Mesothelial cell of epicardium (in vitro differentiated cells): ENCODE data around the gene UNC5A. TPM values are rescaled to one million over a fixed set of nuclear protein-coding genes. Genes with fewer than 3 reads are reported as not detected.

ENCODE experiments used
- DNase-seq, 2 experiments: peaks; one replicate each; pipeline ENCODE4 v3.0.0; 2021; ENCODE audit warnings: low spot score in 2 of 2; ENCODE audit not compliant: unreplicated experiment in 2 of 2
- H3K27ac Mint-ChIP-seq: 2 replicates; pipeline ENCODE4 v1.8.0; 2021; ENCODE audit warnings: mixed read lengths
- H3K27me3 Mint-ChIP-seq: 2 replicates; pipeline ENCODE4 v1.8.0; 2021; ENCODE audit warnings: low read depth, mixed read lengths
- H3K36me3 Mint-ChIP-seq: 2 replicates; pipeline ENCODE4 v1.8.0; 2021; ENCODE audit warnings: mixed read lengths
- H3K4me1 Mint-ChIP-seq: 2 replicates; pipeline ENCODE4 v1.8.0; 2021; ENCODE audit warnings: mixed read lengths
- H3K4me3 Mint-ChIP-seq: 2 replicates; pipeline ENCODE4 v1.8.0; 2021; ENCODE audit warnings: mild to moderate bottlenecking, moderate library complexity, mixed read lengths
- H3K9me3 Mint-ChIP-seq: 2 replicates; pipeline ENCODE4 v1.8.0; 2021; ENCODE audit warnings: mixed read lengths
- total RNA-seq: library from RNA; stranded (reverse); gene quantifications from 3 replicates; pipeline ENCODE4 v1.2.1, GENCODE V29; 2021
- TF ChIP-seq, protein P1 (sequence below): fragments of 200-600 bp; sonication (generic); IDR thresholded peaks from one replicate; pipeline ENCODE4 v1.5.0; 2021; ENCODE audit warnings: antibody characterized with exemption; ENCODE audit not compliant: unreplicated experiment

The UNC5A gene
- total RNA-seq, 1 donor from 2014 or later: not detected

DNA sequence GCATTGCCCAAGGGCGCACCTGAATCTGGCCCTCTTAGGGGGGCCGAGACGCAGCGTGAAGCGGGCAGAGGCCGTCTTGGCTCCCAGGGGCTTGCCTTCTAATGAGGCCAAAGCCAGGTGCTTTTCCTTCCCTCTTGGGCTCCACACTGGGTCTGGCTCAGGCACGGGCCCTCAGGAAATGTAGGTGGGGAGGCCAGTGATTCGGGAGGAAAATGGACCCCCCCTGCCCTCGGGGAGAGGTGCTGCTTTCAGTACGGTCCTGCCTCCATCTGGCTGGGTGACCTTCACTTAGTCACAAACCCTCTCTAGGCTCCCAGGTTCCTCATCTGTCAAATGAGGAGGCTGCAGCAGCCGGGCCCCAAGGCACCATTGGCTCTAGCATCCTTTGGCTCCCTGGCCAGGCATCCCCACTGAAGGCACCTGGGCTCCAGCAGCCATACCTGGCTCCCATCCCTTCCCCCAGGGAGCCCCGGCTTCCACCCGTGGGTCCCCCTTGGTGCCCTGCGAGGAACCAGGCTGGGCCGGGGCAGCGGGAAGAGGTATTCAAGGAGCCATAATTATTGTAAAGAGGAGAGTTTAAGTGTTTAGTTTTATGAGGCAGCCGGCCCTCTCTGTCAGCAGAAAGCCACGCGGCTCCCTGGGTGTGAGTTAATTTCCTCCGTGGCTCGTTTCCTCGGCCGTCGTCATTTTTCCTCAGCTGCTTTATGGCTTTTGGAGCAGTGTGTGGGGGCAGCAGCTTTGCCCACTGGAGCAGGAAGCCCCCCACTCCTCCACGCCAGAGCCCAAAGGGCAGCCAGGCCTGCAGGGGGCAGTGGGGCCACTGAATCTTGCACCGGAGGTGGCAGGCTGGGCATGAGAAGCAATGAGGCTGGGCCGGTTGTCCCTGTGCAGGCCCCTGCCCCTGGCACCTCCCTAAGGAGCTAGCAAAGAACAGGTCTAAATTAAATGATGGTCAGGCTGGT lies 24.9 kb upstream of the UNC5A start:
- Mint-ChIP-seq H3K9me3 (no peaks in the 10 kb centered on the region), H3K27me3 (peaks cover 70% of the 10 kb centered on the region), H3K4me3 (no peak overlapping the region), H3K27ac (no peak overlapping the region), H3K4me1 (no peaks in the 10 kb centered on the region), H3K36me3 (no peaks in the 10 kb centered on the region)
- DNase-seq: no peak
- TF ChIP-seq, protein P1, sequence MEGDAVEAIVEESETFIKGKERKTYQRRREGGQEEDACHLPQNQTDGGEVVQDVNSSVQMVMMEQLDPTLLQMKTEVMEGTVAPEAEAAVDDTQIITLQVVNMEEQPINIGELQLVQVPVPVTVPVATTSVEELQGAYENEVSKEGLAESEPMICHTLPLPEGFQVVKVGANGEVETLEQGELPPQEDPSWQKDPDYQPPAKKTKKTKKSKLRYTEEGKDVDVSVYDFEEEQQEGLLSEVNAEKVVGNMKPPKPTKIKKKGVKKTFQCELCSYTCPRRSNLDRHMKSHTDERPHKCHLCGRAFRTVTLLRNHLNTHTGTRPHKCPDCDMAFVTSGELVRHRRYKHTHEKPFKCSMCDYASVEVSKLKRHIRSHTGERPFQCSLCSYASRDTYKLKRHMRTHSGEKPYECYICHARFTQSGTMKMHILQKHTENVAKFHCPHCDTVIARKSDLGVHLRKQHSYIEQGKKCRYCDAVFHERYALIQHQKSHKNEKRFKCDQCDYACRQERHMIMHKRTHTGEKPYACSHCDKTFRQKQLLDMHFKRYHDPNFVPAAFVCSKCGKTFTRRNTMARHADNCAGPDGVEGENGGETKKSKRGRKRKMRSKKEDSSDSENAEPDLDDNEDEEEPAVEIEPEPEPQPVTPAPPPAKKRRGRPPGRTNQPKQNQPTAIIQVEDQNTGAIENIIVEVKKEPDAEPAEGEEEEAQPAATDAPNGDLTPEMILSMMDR: no peak

DNA sequence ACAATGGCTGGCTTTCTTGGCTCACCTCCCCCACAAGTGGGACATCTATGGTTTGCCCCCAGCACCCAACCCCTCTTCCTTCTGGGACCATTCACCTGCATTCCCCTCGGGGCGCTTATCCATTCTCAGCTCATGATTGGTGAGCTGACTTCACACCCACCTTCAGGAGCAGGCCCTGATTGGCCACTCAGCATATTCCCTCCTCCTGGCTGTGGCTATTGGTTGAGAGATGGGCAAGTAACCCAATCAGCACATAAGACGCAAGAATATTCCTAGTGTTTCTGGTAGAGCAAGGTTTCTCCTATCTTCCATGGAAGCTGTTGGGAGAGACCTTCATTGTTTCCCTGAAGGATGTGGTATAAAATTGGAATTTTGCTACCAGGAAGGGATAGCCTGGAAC lies 22.7 kb upstream of the UNC5A start:
- TF ChIP-seq, protein P1: no peak
- no peaks in the 10 kb centered on the region for H3K4me1 Mint-ChIP-seq
- no peak for DNase-seq
- H3K27me3 Mint-ChIP-seq: peaks cover 69% of the 10 kb centered on the region
- H3K4me3 Mint-ChIP-seq: no peak overlapping the region
- no peaks in the 10 kb centered on the region for H3K36me3 Mint-ChIP-seq
- H3K27ac Mint-ChIP-seq: no peak overlapping the region
- H3K9me3 Mint-ChIP-seq: no peaks in the 10 kb centered on the region

DNA sequence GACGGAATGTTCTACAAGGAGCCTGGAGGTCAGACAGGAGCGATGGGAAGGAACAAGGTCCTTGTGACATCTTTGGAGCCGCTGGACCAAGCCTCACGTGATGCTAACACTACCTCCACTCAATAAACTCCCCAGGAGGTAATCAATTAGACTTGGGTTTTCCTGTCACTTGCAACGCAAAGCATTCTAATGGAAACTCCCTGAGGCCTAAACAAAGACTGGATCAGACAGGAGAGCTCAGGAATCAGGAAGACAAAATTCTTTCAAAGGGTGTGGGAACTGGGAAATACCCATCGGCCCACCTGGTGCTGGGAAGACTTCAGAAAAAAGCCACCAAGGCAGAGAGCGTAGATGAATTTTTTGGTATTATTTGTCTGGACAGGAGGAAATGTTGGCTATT lies 22.3 kb upstream of the UNC5A start:
- Mint-ChIP-seq H3K4me3 (no peak overlapping the region), H3K27me3 (peaks cover 73% of the 10 kb centered on the region), H3K27ac (no peak overlapping the region), H3K9me3 (no peaks in the 10 kb centered on the region), H3K4me1 (no peaks in the 10 kb centered on the region), H3K36me3 (no peaks in the 10 kb centered on the region)
- DNase-seq: no peak
- TF ChIP-seq, protein P1: no peak

DNA sequence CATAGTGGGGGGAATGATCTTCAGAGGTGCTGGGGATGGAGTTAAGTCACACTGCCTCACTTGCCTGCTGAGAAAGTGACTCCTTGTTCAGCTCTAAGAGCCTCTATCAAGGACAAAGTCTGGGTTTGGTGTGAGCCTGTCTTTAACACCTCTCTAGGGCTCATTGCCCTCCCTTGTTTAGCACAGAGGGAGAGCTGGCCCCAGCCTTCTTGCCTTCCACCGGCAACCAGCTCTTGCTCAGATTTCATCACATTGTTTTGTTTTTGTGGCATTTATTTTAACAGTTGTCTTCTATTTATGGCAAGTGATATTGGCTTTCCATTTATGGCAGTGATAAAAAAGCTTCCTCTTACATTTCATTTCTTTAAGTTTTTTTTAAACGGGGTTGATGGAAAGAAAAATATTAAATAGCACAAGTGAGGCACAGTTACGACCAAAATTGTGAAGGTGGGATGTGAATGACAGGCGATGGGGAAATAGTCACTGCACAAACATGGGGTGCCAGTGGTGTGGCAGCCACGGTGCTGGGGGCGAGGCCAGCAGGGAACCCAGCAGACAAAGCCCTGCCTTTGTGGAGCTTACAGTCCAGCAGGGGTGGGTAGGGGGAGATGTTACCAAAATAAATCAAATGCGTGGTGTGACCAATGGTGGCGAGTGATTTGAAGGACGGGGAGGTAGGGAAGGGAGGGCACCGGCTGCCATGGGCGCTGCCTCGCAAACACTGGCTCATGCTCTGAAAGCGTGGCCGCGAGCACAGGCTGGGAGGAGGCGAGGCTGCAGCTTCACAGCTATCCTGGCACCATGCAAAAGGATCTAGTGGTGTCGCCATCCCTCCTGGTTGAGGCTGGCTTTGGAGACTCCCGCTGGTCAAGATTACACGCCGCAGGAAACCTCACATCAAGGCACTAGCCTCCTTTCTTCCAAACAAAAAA lies 21.2 kb upstream of the UNC5A start:
- DNase-seq: no peak
- peaks cover 2% of the 10 kb centered on the region for H3K4me1 Mint-ChIP-seq
- no peak overlapping the region for H3K4me3 Mint-ChIP-seq
- H3K27me3 Mint-ChIP-seq: peaks cover 84% of the 10 kb centered on the region
- H3K9me3 Mint-ChIP-seq: no peaks in the 10 kb centered on the region
- TF ChIP-seq, protein P1: no peak
- no peaks in the 10 kb centered on the region for H3K36me3 Mint-ChIP-seq
- no peak overlapping the region for H3K27ac Mint-ChIP-seq

DNA sequence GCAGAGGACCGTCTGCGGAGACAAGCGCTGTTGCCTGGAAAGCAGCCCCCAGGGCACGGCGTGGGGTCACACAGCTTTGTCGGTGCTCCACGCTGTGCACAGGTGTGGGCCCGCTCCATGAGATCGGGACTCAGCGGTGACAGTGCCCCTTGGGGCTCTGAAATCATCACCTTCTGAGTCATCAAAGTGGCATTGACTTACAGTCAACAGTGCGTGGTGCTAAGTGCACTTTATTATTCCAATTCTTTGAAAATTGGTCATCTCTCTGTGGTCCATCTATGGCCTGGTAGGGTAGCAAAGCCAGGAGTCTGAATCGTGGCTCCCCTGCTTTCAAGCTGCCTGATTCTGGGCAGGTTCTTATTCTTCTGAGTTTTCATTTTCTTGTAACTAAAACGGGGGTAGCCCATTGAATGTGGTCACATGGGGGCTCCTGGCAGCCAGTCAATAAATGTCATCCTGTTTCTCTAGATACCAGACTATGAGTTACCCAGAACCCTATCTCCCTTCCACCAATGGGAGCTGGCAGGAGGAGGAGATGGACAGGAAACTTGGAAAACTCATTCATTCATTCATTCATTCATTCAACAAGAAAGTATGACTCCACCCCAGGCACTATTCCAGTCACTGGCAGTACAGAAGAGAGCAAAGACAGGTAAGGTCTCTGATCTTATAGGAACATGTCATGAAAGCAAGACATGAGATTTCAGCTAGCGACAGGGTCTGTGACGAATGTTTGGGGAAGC lies 20.3 kb upstream of the UNC5A start:
- H3K9me3 Mint-ChIP-seq: no peaks in the 10 kb centered on the region
- H3K4me1 Mint-ChIP-seq: peaks cover 2% of the 10 kb centered on the region
- no peak for DNase-seq
- no peaks in the 10 kb centered on the region for H3K36me3 Mint-ChIP-seq
- no peak overlapping the region for H3K27ac Mint-ChIP-seq
- peaks cover 87% of the 10 kb centered on the region for H3K27me3 Mint-ChIP-seq
- H3K4me3 Mint-ChIP-seq: no peak overlapping the region
- TF ChIP-seq, protein P1: no peak
